Measurements from ENCODE around the gene NCKAP5. TPM values are rescaled to one million over a fixed set of nuclear protein-coding genes. Genes with fewer than 3 reads are reported as not detected.

NCKAP5 gene
- total and polyA plus RNA-seq, 2 of the 8 experiments (the other 6 are each of a cell fraction or from before 2014, with no cell fraction given), result 0.27 to 0.86 TPM

GRCh38 chr2:133271105-133271504 is 297.2 kb downstream of the NCKAP5 start:
- H2BK20ac ChIP-seq (ENCODE audit: low read length), result no peak overlapping the region
- H3K4ac ChIP-seq (replicated peaks; ENCODE audit: insufficient read length, low read depth, low read length), result no peak overlapping the region
- TF ChIP-seq USF2 (IDR thresholded peaks at IDR 0.05; ENCODE audit: low read length) (no peak), MAFK (IDR thresholded peaks at IDR 0.05; ENCODE audit: low read depth, low read length) (no peak), HDAC6 (IDR thresholded peaks at IDR 0.05; ENCODE audit: low read depth, low read length) (no peak), GABPA (IDR thresholded peaks at IDR 0.05; ENCODE audit: borderline replicate concordance, insufficient read depth, low read length) (no peak), CHD2 (IDR thresholded peaks at IDR 0.05; ENCODE audit: low read length) (no peak), SRF (IDR thresholded peaks at IDR 0.05; ENCODE audit: low read depth, low read length) (no peak), JUND (IDR thresholded peaks at IDR 0.05; ENCODE audit: low read length) (no peak), CHD1 (IDR thresholded peaks at IDR 0.05; ENCODE audit: low read depth, low read length) (no peak), NRF1 (IDR thresholded peaks at IDR 0.05; ENCODE audit: low read depth, low read length) (no peak), JUN (IDR thresholded peaks at IDR 0.05; ENCODE audit: low read depth, low read length) (no peak), RFX5 (IDR thresholded peaks at IDR 0.05; ENCODE audit: borderline replicate concordance, low read depth, low read length) (no peak), HDAC2 (IDR thresholded peaks at IDR 0.05; ENCODE audit: borderline replicate concordance in 1 of 2, low read depth in 2 of 2, low read length in 2 of 2) (no peak), PHF8 (conservative IDR thresholded peaks at IDR 0.05; ENCODE audit: low read depth, low read length) (no peak), SP4 (IDR thresholded peaks at IDR 0.05; ENCODE audit: low read length) (no peak)

More at GRCh38 chr2:133271105-133271504, 297.2 kb downstream of the NCKAP5 start:
- H3K23ac ChIP-seq (ENCODE audit: insufficient read length), result no peak overlapping the region
- ChIA-PET POLR2A (ENCODE audit: partially characterized antibody) (interaction anchor here (0.6 kb wide), 1 partner anchor 402 kb away, joined by 3 read pairs; no protein-coding TSS in a partner anchor), CTCF (ENCODE audit: partially characterized antibody) (no interaction called here)
- H3K27me3 ChIP-seq (replicated peaks in 1 of 4; ENCODE audit: control insufficient read depth in 3 of 4, extremely low read depth in 1 of 4, insufficient read depth in 3 of 4, low read length in 3 of 4), result peaks cover 0 to 4% (median 0%) of the 10 kb centered on the region in 4 experiments; a peak in 2 of 7 replicates
- H4K8ac ChIP-seq (ENCODE audit: extremely low read depth, insufficient read depth, low read length), result no peak overlapping the region
- 95% methylated on average over 4 of the region's 4 CpGs; no CpG with 5 or more reads in 1 of the 2 experiments for WGBS, 2 experiments (ENCODE audit: extremely low coverage in 1 of 2, insufficient coverage in 1 of 2, insufficient read length in 1 of 2, insufficient replicate concordance in 2 of 2, low coverage in 1 of 2, low lambda C conversion rate in 2 of 2, missing lambda C conversion rate in 1 of 2)
- no peaks in the 10 kb centered on the region for H4K20me1 ChIP-seq (replicated peaks in 1 of 2; ENCODE audit: control insufficient read depth in 1 of 2, insufficient read depth in 2 of 2, low read length in 2 of 2)
- no peak overlapping the region for H3K9ac ChIP-seq (replicated peaks in 1 of 4; ENCODE audit: extremely low read depth in 1 of 4, low read depth in 3 of 4, low read length in 3 of 4)
- no peak overlapping the region for H4K5ac ChIP-seq (ENCODE audit: insufficient read length, low read depth, low read length)
- H2BK15ac ChIP-seq (ENCODE audit: low read length), result no peak overlapping the region
- H3K4me3 ChIP-seq (ENCODE audit: extremely low read depth in 1 of 4, insufficient read depth in 2 of 4, low read depth in 3 of 4, low read length in 4 of 4), result no peak overlapping the region
- H3K14ac ChIP-seq (ENCODE audit: insufficient read length), result no peak overlapping the region
- no peak overlapping the region for H2BK5ac ChIP-seq (ENCODE audit: low read depth, low read length)
- H4K91ac ChIP-seq (replicated peaks; ENCODE audit: insufficient read length, low read length), result no peak overlapping the region
- no peak overlapping the region for H2AFZ ChIP-seq (ENCODE audit: low read length)
- no peaks in the 10 kb centered on the region for H3K9me3 ChIP-seq (ENCODE audit: insufficient read depth in 2 of 2, low read depth in 1 of 2, low read length in 1 of 2)
- H3K27ac ChIP-seq (ENCODE audit: low read depth, low read length), result no peak overlapping the region
- no peak overlapping the region for H2BK120ac ChIP-seq (replicated peaks; ENCODE audit: low read depth, low read length)
- no peaks in the 10 kb centered on the region for H3K79me2 ChIP-seq (ENCODE audit: control insufficient read depth in 1 of 2, insufficient read depth in 2 of 2, low read length in 2 of 2)
- H3K56ac ChIP-seq (replicated peaks; ENCODE audit: insufficient read length, low read depth, low read length), result no peak overlapping the region
- H3K36me3 ChIP-seq (ENCODE audit: control insufficient read depth in 2 of 4, insufficient read depth in 4 of 4, low read length in 3 of 4), result no peaks in the 10 kb centered on the region
- H3K23me2 ChIP-seq (ENCODE audit: low read depth, low read length), result peaks cover 5% of the 10 kb centered on the region; the same call in 1 of the 2 replicates
- FAIRE-seq, result no peak
- no peak overlapping the region for H2BK12ac ChIP-seq (ENCODE audit: low read depth, low read length)
- H2AK5ac ChIP-seq (ENCODE audit: low read depth, low read length), result no peak overlapping the region
- no peak overlapping the region for H3K4me2 ChIP-seq (ENCODE audit: insufficient read depth in 1 of 2, low read depth in 2 of 2, low read length in 2 of 2)
- no peak overlapping the region for H3K18ac ChIP-seq (ENCODE audit: extremely low read depth, low read length)
- H3K79me1 ChIP-seq (ENCODE audit: low read depth, low read length), result no peaks in the 10 kb centered on the region
- no peak for DNase-seq (ENCODE audit: low read depth in 1 of 2, low spot score in 2 of 2)
- H3K4me1 ChIP-seq (replicated peaks in 1 of 4; ENCODE audit: control insufficient read depth in 3 of 4, insufficient read depth in 4 of 4, low read length in 3 of 4), result no peaks in the 10 kb centered on the region
